ENCODE results near the gene ZNF441. TPM values are rescaled to one million over a fixed set of nuclear protein-coding genes. Genes with fewer than 3 reads are reported as not detected.
A peak's percentile ranks its signal among the peaks of the same experiment; 100 is the strongest.
"Not testable (repeated sequence)": the region's sequence is repeated elsewhere in the genome, so short reads cannot be mapped to it uniquely, and the experiment has no call there.

The ZNF441 gene
- total RNA-seq, 1 experiment from 2014 or later, result 3.4 TPM

DNA sequence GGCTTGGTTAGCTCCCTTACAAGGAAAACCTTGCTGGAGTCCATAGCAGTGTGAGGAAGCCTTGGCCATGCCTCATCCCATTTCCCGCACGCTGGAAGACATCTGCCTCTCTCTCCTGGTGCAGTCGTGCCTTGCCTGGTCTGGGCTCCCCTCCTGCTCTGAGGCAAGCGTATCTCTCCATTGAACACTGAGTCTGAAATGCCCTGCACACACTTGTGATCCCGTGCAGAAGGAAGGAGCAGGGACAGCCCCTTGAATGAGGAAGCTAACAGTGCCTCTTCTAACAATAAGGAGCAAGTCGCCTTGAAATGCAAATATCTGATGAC lies 46.9 kb downstream of the ZNF441 start:
- BruUV-seq (replicated peaks), result no TSS peak
- DNase-seq (ENCODE audit: unreplicated experiment), result no peak
- peak overlapping the region; percentile 82 for H3K4me3 Mint-ChIP-seq (ENCODE audit: unreplicated experiment)
- no peaks in the 10 kb centered on the region for H3K36me3 Mint-ChIP-seq (ENCODE audit: insufficient read depth, unreplicated experiment)
- no peaks in the 10 kb centered on the region for H3K27me3 Mint-ChIP-seq (ENCODE audit: insufficient read depth, unreplicated experiment)
- intact Hi-C loops (cut with micrococcal nuclease), result loop anchor here (5.0 kb wide), 1 partner anchor 174 kb away; no protein-coding TSS in a partner anchor
- ChIA-PET CTCF (interaction anchor here (0.6 to 3.9 kb wide), 7 partner anchors 9 to 176 kb away, joined by 3 to 25 read pairs (median 6); partner anchors contain the start of gene ZNF491), POLR2A (interaction anchor here (0.6 to 1.6 kb wide), 10 partner anchors 16 to 858 kb away, joined by 3 to 5 read pairs (median 4); partner anchors contain the start of genes ELOF1, ZNF20, ZNF441 and ZNF491)
- TF ChIP-seq, protein P1, sequence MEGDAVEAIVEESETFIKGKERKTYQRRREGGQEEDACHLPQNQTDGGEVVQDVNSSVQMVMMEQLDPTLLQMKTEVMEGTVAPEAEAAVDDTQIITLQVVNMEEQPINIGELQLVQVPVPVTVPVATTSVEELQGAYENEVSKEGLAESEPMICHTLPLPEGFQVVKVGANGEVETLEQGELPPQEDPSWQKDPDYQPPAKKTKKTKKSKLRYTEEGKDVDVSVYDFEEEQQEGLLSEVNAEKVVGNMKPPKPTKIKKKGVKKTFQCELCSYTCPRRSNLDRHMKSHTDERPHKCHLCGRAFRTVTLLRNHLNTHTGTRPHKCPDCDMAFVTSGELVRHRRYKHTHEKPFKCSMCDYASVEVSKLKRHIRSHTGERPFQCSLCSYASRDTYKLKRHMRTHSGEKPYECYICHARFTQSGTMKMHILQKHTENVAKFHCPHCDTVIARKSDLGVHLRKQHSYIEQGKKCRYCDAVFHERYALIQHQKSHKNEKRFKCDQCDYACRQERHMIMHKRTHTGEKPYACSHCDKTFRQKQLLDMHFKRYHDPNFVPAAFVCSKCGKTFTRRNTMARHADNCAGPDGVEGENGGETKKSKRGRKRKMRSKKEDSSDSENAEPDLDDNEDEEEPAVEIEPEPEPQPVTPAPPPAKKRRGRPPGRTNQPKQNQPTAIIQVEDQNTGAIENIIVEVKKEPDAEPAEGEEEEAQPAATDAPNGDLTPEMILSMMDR (IDR thresholded peaks at IDR 0.05; ENCODE audit: unreplicated experiment), result no peak
- H3K9me3 Mint-ChIP-seq (ENCODE audit: unreplicated experiment), result peaks cover 6% of the 10 kb centered on the region
- H3K27ac Mint-ChIP-seq (ENCODE audit: low read depth, unreplicated experiment), result peak overlapping the region; percentile 69
- H3K4me1 Mint-ChIP-seq (ENCODE audit: insufficient read depth, unreplicated experiment), result no peaks in the 10 kb centered on the region

DNA sequence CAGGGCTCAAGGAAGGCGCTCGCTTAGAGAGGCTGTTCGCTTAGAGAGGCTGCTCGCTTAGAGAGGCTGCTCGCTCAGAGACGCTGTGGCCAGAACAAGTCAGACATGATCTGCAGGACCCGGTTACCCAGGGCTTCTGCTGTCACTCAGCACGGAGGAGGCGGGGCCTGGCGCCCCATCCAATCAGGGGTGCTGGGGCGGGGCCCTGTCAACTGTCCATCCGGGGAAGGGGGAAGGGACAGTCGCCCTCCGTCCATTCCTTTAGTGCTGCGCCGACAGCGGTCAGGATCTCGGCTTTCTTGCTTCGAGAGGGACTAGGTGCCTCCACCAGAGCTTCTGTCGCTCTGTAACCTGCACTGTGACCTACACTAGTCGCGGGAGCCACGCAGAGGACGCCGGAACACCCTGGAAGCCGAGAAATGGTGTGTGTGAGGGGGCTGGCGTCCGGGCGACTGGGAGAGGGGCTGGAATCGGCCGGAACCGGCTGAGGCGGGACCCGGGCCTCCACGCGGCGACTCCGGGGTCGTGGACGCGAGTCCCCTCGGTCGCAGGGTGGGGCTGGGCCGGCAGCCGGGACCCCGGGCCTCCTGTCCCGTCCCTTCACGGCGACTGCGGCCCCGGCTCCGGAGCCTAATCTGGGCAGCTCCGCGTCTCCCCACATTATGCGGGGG lies 47.4 kb downstream of the ZNF441 start, which contains the start of gene ZNF440:
Gene ZNF440, plus strand, starts transcription at position 245 of the 671 bp plus-strand sequence. Its CDS starts 175 bp downstream, at position 420.
- DNase-seq (ENCODE audit: unreplicated experiment), result peak; percentile 81
- intact Hi-C loops (cut with micrococcal nuclease), result loop anchor here (5.0 kb wide), 1 partner anchor 173 kb away; no protein-coding TSS in a partner anchor
- Mint-ChIP-seq H3K4me1 (ENCODE audit: insufficient read depth, unreplicated experiment) (no peaks in the 10 kb centered on the region), H3K36me3 (ENCODE audit: insufficient read depth, unreplicated experiment) (no peaks in the 10 kb centered on the region), H3K27me3 (ENCODE audit: insufficient read depth, unreplicated experiment) (no peaks in the 10 kb centered on the region), H3K27ac (ENCODE audit: low read depth, unreplicated experiment) (peak within 1 kb of the TSS; percentile 69), H3K4me3 (ENCODE audit: unreplicated experiment) (peak within 1 kb of the TSS; percentile 82), H3K9me3 (ENCODE audit: unreplicated experiment) (peaks cover 6% of the 10 kb centered on the region)
- BruUV-seq (replicated peaks), result TSS peak; percentile 70
- CTCF ChIA-PET, result interaction anchor here (0.6 to 3.9 kb wide), 4 partner anchors 17 to 175 kb away, joined by 3 to 25 read pairs (median 6); partner anchors contain the start of gene ZNF491
- TF ChIP-seq, protein P1 (IDR thresholded peaks at IDR 0.05; ENCODE audit: unreplicated experiment), result no peak
- POLR2A ChIA-PET, result interaction anchor here (0.6 to 1.6 kb wide), 6 partner anchors 21 to 349 kb away, joined by 3 to 4 read pairs (median 3); partner anchors contain the start of genes ELOF1, ZNF136 and ZNF441

DNA sequence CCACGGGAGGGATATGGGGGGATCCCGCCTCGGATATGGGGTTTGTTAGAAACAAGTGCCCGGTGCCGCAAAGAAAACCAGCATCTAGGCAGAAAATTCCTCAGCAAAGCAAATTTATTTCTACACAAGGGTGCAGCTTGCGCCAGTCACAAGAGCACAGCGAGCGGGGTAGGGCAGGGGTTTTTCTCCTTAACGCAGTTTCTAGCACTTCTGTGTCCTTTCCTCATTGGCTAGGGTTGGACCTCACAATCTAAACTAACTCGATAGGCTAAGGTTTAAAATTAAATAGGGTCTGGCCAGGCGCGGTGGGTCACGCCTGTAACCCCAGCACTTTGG lies 47.9 kb downstream of the ZNF441 start:
- peak overlapping the region; percentile 82 for H3K4me3 Mint-ChIP-seq (ENCODE audit: unreplicated experiment)
- no peaks in the 10 kb centered on the region for H3K36me3 Mint-ChIP-seq (ENCODE audit: insufficient read depth, unreplicated experiment)
- H3K4me1 Mint-ChIP-seq (ENCODE audit: insufficient read depth, unreplicated experiment), result no peaks in the 10 kb centered on the region
- ChIA-PET CTCF (interaction anchor here (2.3 kb wide), 1 partner anchor 175 kb away, joined by 7 read pairs; no protein-coding TSS in a partner anchor), POLR2A (interaction anchor here (0.6 to 1.6 kb wide), 6 partner anchors 22 to 348 kb away, joined by 3 to 4 read pairs (median 3); partner anchors contain the start of genes ELOF1, ZNF136 and ZNF441)
- peak overlapping the region; percentile 69 for H3K27ac Mint-ChIP-seq (ENCODE audit: low read depth, unreplicated experiment)
- H3K9me3 Mint-ChIP-seq (ENCODE audit: unreplicated experiment), result peaks cover 6% of the 10 kb centered on the region
- intact Hi-C loops (cut with micrococcal nuclease), result loop anchor here (5.0 kb wide), 1 partner anchor 173 kb away; no protein-coding TSS in a partner anchor
- no TSS peak for BruUV-seq (replicated peaks)
- TF ChIP-seq, protein P1 (IDR thresholded peaks at IDR 0.05; ENCODE audit: unreplicated experiment), result no peak
- no peak for DNase-seq (ENCODE audit: unreplicated experiment)
- no peaks in the 10 kb centered on the region for H3K27me3 Mint-ChIP-seq (ENCODE audit: insufficient read depth, unreplicated experiment)

DNA sequence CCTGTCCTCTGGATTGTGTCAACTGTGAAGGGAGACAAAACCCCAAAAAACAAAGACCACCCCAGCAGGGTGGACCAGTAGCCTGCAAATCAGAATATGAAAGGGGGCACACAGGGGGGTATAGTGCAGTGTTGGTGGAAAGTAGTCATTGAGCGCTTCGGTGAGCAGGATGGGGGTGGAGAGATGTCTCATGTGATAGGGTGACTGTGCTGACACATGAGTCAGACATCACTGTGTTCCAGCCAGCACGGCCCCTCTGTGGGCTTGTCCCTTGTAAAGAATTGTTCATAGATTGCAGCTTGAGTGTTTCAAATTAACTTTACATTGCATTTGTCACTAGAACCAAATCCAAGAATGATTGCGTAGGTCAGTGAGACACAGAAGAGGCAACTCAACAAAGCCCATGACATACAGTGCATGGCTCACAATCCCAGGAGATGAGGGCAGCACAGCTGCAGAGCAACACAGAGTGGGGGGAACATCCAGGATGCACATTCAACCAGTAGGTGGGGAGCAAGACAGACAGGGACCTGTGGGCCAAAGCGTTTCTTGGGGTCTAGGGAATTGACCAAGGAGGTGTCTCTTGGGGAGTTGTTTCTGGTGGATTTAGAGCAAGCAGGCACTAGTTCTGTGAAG lies 54.8 kb downstream of the ZNF441 start:
- intact Hi-C loops (cut with micrococcal nuclease), result no loop called here
- TF ChIP-seq, protein P1 (IDR thresholded peaks at IDR 0.05; ENCODE audit: unreplicated experiment), result no peak
- DNase-seq (ENCODE audit: unreplicated experiment), result no peak
- no TSS peak for BruUV-seq (replicated peaks)
- CTCF ChIA-PET, result interaction anchor here (0.6 kb wide), 1 partner anchor 157 kb away, joined by 3 read pairs; no protein-coding TSS in a partner anchor
- Mint-ChIP-seq H3K4me3 (ENCODE audit: unreplicated experiment) (no peak overlapping the region), H3K27ac (ENCODE audit: low read depth, unreplicated experiment) (no peak overlapping the region), H3K4me1 (ENCODE audit: insufficient read depth, unreplicated experiment) (no peaks in the 10 kb centered on the region), H3K27me3 (ENCODE audit: insufficient read depth, unreplicated experiment) (no peaks in the 10 kb centered on the region), H3K9me3 (ENCODE audit: unreplicated experiment) (peaks cover 23% of the 10 kb centered on the region), H3K36me3 (ENCODE audit: insufficient read depth, unreplicated experiment) (no peaks in the 10 kb centered on the region)
- POLR2A ChIA-PET, result no interaction called here

DNA sequence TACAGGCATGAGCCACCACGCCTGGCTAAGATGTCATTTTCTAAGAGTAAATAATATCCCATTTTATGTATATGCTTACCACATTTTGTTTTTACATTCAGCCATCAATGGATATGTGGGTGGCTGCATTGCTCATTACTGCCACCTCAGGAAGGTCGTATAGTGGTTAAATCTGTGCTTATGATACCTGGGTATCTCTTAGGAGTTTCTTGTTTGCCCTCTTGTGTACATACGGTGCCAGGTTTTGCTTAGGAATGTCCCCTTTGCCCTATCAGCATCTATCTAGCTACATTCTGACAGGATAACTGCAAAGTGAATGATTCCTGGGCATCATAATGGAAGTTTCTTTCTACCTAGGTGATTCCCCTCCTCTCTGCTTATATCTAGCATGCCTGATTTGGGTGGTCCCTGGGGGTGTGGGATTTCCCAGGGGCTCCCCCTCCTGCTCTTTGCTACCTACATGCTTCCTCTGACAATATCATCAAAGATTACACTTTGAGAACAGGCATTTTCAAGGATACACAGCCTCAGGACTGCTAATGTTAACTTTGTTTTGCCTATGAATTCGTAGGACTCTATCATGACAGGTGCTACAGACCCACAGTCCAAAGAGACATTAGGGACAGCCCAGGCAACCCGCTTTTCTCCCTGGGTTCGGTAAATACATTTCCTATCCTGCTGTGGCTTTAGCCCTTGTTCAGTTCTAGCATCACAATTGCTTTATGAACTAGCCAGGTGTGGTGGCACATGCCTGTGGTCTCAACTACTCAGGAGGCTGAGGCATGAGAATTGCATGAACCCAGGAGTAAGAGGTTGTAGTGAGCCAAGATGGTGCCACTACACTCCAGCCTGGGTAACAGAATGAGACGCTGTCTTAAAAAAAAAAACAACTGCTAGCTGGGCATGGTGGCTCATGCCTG lies 62.4 kb downstream of the ZNF441 start:
- intact Hi-C loops (cut with micrococcal nuclease); H3K4me1 Mint-ChIP-seq (ENCODE audit: insufficient read depth, unreplicated experiment): not testable (repeated sequence)

More for the DNA sequence above, 62.4 kb downstream of the ZNF441 start:
- Mint-ChIP-seq H3K36me3 (ENCODE audit: insufficient read depth, unreplicated experiment) (peaks cover 25% of the 10 kb centered on the region), H3K9me3 (ENCODE audit: unreplicated experiment) (peaks cover 23% of the 10 kb centered on the region)
- DNase-seq (ENCODE audit: unreplicated experiment); H3K4me3 Mint-ChIP-seq (ENCODE audit: unreplicated experiment); H3K27ac Mint-ChIP-seq (ENCODE audit: low read depth, unreplicated experiment); BruUV-seq (replicated peaks); POLR2A ChIA-PET; H3K27me3 Mint-ChIP-seq (ENCODE audit: insufficient read depth, unreplicated experiment): not testable (repeated sequence)
- CTCF ChIA-PET, result interaction anchor here (0.7 kb wide), 1 partner anchor 31 kb away, joined by 4 read pairs; no protein-coding TSS in a partner anchor
